Smooth muscle cell (in vitro differentiated cells): ENCODE data around the gene LAMA2. TPM values are rescaled to one million over a fixed set of nuclear protein-coding genes. Genes with fewer than 3 reads are reported as not detected.

Experiments
- DNase-seq: peaks from one replicate; lab custom pipeline; 2025; ENCODE audit not compliant: unreplicated experiment; lab: John Stamatoyannopoulos, UW
- H2AFZ ChIP-seq: fragments of 200-600 bp; sonication (generic); 2 replicates; pipeline ENCODE4 v1.6.0; 2016; ENCODE audit warnings: antibody characterized with exemption, low read depth, mild to moderate bottlenecking
- H3F3A ChIP-seq: fragments of 200-600 bp; sonication (generic); 2 replicates; pipeline ENCODE4 v1.6.0; 2017; ENCODE audit warnings: antibody characterized with exemption, low read depth
- H3K27ac ChIP-seq: fragments of 200-600 bp; sonication (generic); 2 replicates; pipeline ENCODE4 v1.5.1; 2016; ENCODE audit warnings: low read depth, mild to moderate bottlenecking
- H3K27me3 ChIP-seq: fragments of 200-600 bp; sonication (generic); 2 replicates; pipeline ENCODE4 v1.6.1; 2016; ENCODE audit warnings: low read depth, mild to moderate bottlenecking
- H3K36me3 ChIP-seq: fragments of 200-600 bp; sonication (generic); 2 replicates; pipeline ENCODE4 v1.5.1; 2016; ENCODE audit warnings: low read depth
- H3K4me1 ChIP-seq: fragments of 200-600 bp; sonication (generic); 2 replicates; pipeline ENCODE4 v1.5.1; 2016; ENCODE audit warnings: low read depth
- H3K4me2 ChIP-seq: fragments of 200-600 bp; sonication (generic); 2 replicates; pipeline ENCODE4 v1.6.0; 2016; ENCODE audit warnings: mild to moderate bottlenecking
- H3K4me3 ChIP-seq: fragments of 200-600 bp; sonication (generic); 2 replicates; pipeline ENCODE4 v1.5.1; 2016; ENCODE audit warnings: mild to moderate bottlenecking
- H3K79me2 ChIP-seq: fragments of 200-600 bp; sonication (generic); 2 replicates; pipeline ENCODE4 v1.6.0; 2016; ENCODE audit warnings: low read depth, mild to moderate bottlenecking
- H3K9ac ChIP-seq: fragments of 200-600 bp; sonication (generic); 2 replicates; pipeline ENCODE4 v1.6.0; 2016; ENCODE audit warnings: low read depth
- H3K9me3 ChIP-seq: fragments of 200-600 bp; sonication (generic); replicated peaks from 2 replicates; pipeline ENCODE4 v1.5.1; 2016; ENCODE audit warnings: low read depth
- H4K20me1 ChIP-seq: fragments of 200-600 bp; sonication (generic); 2 replicates; pipeline ENCODE4 v1.6.0; 2016; ENCODE audit warnings: low read depth
- CTCF ChIP-seq: fragments of 200-600 bp; sonication (generic); IDR thresholded peaks from 2 replicates; pipeline ENCODE4 v1.5.1; 2017; ENCODE audit warnings: borderline replicate concordance, mild to moderate bottlenecking, antibody characterized with exemption; ENCODE audit not compliant: insufficient read depth, poor library complexity, severe bottlenecking
- WGBS: methylation state at CpG from one replicate; pipeline ENCODE4 v1.1.7; 2016; ENCODE audit warnings: low lambda C conversion rate; 5-methylcytosine and 5-hydroxymethylcytosine counted together
- polyA plus RNA-seq: library from polyadenylated mRNA; unstranded; fragments of >200 nt; fragmentation: Nextera tagmentation; extraction: Ambion mirVana; gene quantifications from 2 replicates; pipeline ENCODE4 v1.2.1, GENCODE V29; 2016
- total RNA-seq: library from RNA; depleted of rRNA; stranded (reverse); fragments of >200 nt; gene quantifications from 2 replicates; pipeline ENCODE4 v1.2.3, GENCODE V29; 2014

The LAMA2 gene
- total and polyA plus RNA-seq, 2 experiments from 2014 or later = 21.7 to 92.9 TPM

- Histone ChIP-seq H3K36me3 (peaks cover 8% of the 10 kb centered on the region), H2AFZ (no peak overlapping the region), H3K4me3 (no peak overlapping the region), H3K27ac (no peak overlapping the region), H4K20me1 (no peaks in the 10 kb centered on the region), H3K27me3 (no peaks in the 10 kb centered on the region), H3K4me1 (no peaks in the 10 kb centered on the region), H3F3A (peaks cover 9% of the 10 kb centered on the region), H3K79me2 (no peaks in the 10 kb centered on the region), H3K9me3 (no peaks in the 10 kb centered on the region), H3K4me2 (no peak overlapping the region), H3K9ac (no peak overlapping the region)
- no peak for DNase-seq
- TF ChIP-seq CTCF = no peak
- WGBS = 71% methylated on average over 1 of the region's 1 CpG
Measured at GRCh38 chr6:129207832-129208231, 324.9 kb downstream of the LAMA2 start.

DNA sequence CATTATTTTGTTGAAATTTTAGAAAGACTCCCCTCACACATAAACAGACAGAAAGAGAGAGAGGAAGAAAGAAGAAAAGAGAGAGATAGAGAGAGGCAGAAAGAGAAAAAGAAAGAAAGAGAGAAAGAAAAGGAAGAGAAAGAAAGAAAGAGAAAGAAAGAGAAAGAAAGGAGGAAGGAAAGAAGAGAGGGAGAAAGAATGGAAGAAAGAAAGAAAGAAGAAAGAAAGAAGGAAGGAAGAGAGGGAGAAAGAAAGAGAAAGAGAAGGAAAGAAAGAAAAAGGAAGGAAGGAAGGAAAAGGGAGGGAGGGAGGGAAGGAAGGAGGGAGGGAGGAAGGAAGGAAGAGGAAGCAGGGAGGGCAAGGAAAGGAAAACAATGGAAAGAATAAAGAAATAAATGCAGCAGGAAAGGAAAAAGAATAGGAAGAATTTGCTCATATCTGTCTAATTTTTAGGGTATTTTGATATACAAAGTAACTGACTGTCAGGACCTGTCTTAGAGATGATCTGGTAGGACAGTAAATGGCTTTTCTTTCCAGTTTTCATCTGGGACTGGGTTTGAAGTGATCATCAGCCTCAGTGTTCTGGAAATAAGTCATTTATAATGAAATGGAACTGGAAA is 325.6 kb downstream of the LAMA2 start:
- no peak overlapping the region for H3K9ac ChIP-seq
- no peak overlapping the region for H2AFZ ChIP-seq
- no peak for TF ChIP-seq CTCF

GRCh38 chr6:129209355-129209754 is 326.4 kb downstream of the LAMA2 start:
- Histone ChIP-seq H3K36me3 (peaks cover 8% of the 10 kb centered on the region), H3K4me2 (no peak overlapping the region), H3K27me3 (no peaks in the 10 kb centered on the region), H3K79me2 (no peaks in the 10 kb centered on the region), H3K27ac (no peak overlapping the region), H4K20me1 (no peaks in the 10 kb centered on the region), H3K9ac (no peak overlapping the region), H3K4me3 (no peak overlapping the region), H3F3A (peaks cover 9% of the 10 kb centered on the region), H2AFZ (no peak overlapping the region), H3K4me1 (no peaks in the 10 kb centered on the region), H3K9me3 (no peaks in the 10 kb centered on the region)
- WGBS = 51% methylated on average over 6 of the region's 6 CpGs
- DNase-seq = no peak
- no peak for TF ChIP-seq CTCF

More for the DNA sequence above, 325.6 kb downstream of the LAMA2 start:
- H4K20me1 ChIP-seq = no peaks in the 10 kb centered on the region
- no peaks in the 10 kb centered on the region for H3K9me3 ChIP-seq
- no peaks in the 10 kb centered on the region for H3K79me2 ChIP-seq
- H3K36me3 ChIP-seq = peaks cover 8% of the 10 kb centered on the region
- H3K27ac ChIP-seq = no peak overlapping the region
- no peaks in the 10 kb centered on the region for H3K4me1 ChIP-seq
- peaks cover 9% of the 10 kb centered on the region for H3F3A ChIP-seq
- DNase-seq = no peak
- H3K4me2 ChIP-seq = no peak overlapping the region
- H3K4me3 ChIP-seq = no peak overlapping the region
- no peaks in the 10 kb centered on the region for H3K27me3 ChIP-seq

DNA sequence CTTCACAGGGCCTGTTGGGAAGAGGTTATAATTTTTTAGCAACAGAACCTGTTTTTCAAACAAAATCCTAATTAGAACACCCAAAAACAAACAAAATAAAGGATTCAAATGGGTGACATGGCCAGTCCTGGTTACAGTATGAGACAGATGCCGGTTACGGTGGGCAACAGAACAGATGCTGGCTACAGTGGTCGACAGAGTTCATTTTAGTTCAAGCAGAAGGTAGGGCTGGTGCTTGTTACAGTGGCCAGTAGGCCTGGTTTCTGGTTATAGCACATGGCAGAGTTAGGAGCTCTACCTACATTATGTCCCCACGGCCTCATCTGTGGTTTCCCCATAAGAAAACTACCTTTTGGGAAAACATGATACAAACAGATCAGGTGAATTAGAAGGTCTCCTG is 327.7 kb downstream of the LAMA2 start:
- WGBS = 94% methylated on average over 4 of the region's 4 CpGs
- Histone ChIP-seq H3K9ac (no peak overlapping the region), H3K4me3 (no peak overlapping the region), H3K9me3 (no peaks in the 10 kb centered on the region), H3K4me2 (no peak overlapping the region), H3F3A (peaks cover 9% of the 10 kb centered on the region), H3K27me3 (no peaks in the 10 kb centered on the region), H3K36me3 (peaks cover 8% of the 10 kb centered on the region), H3K79me2 (no peaks in the 10 kb centered on the region), H3K4me1 (no peaks in the 10 kb centered on the region), H4K20me1 (no peaks in the 10 kb centered on the region), H3K27ac (no peak overlapping the region), H2AFZ (no peak overlapping the region)
- no peak for DNase-seq
- no peak for TF ChIP-seq CTCF
